Endothelial cell of umbilical vein (primary cell): Measurements from ENCODE around the gene SDK2. TPM values are rescaled to one million over a fixed set of nuclear protein-coding genes. Genes with fewer than 3 reads are reported as not detected.

ENCODE experiments used
- BruUV-seq: library from RNA; stranded (reverse); fragments of 400-500 nt; replicated peaks from 2 replicates; lab custom pipeline; 2021; lab: Mats Ljungman, UMichigan
- CTCF ChIA-PET: fragments of 300-600, 350-600 bp; sonication (Branson Sonifier 250); formaldehyde crosslinking; loops from one replicate; lab custom pipeline; 2021; ENCODE audit warnings: antibody characterized with exemption, inconsistent platforms; lab: Charles Lee
- POLR2A ChIA-PET: fragments of 300-600, 350-600 bp; sonication (Branson Sonifier 250); formaldehyde crosslinking; loops from one replicate; lab custom pipeline; 2021; ENCODE audit warnings: antibody characterized with exemption, inconsistent platforms; lab: Charles Lee
- DNase-seq: peaks from one replicate; pipeline ENCODE4 v3.0.0-alpha.2; 2011; ENCODE audit warnings: low read depth, low spot score
- FAIRE-seq: peaks from 2 replicates; lab custom pipeline; 2011; peaks lifted over from hg19 to GRCh38; lab: Jason Lieb, UNC
- H2AFZ ChIP-seq: 2 replicates; pipeline ENCODE4 v1.6.0; 2012; ENCODE audit warnings: low read depth, low read length, control low read depth, inconsistent platforms
- H3K27ac ChIP-seq: 2 replicates; pipeline ENCODE4 v1.5.1; 2011; ENCODE audit warnings: low read depth, mild to moderate bottlenecking, control low read depth, low read length, moderate library complexity; ENCODE audit not compliant: insufficient read depth
- H3K27me3 ChIP-seq, 2 experiments: 2 replicates each; pipeline versions ENCODE4 v1.6.0 to v1.6.1; 2011; ENCODE audit warnings: low read length in 2 of 2, mixed read lengths in 1 of 2; ENCODE audit not compliant: control insufficient read depth in 2 of 2, insufficient read depth in 2 of 2
- H3K36me3 ChIP-seq, 2 experiments: 2 replicates in 1 of 2; 3 replicates in 1 of 2; pipeline ENCODE4 v1.5.1; 2011; ENCODE audit warnings: low read length in 2 of 2, mild to moderate bottlenecking in 1 of 2, moderate library complexity in 1 of 2; ENCODE audit not compliant: control insufficient read depth in 2 of 2, insufficient read depth in 2 of 2; ENCODE audit errors: extremely low read depth in 1 of 2
- H3K4me1 ChIP-seq: 3 replicates; pipeline ENCODE4 v1.5.1; 2011; ENCODE audit warnings: mild to moderate bottlenecking, low read length; ENCODE audit not compliant: control insufficient read depth, insufficient read depth; ENCODE audit errors: extremely low read depth
- H3K4me2 ChIP-seq: 2 replicates; pipeline ENCODE4 v1.6.1; 2011; ENCODE audit warnings: low read length, control low read depth, mixed read lengths; ENCODE audit not compliant: insufficient read depth
- H3K4me3 ChIP-seq, 3 experiments: fragments of 200-600 bp in 1 of 3; sonication (generic), shearing (Covaris generic) in 1 of 3; replicated peaks in 1 of 3; 2 replicates each; pipeline ENCODE4 v1.5.1; 2011 to 2016; ENCODE audit warnings: control low read depth in 3 of 3, low read length in 3 of 3, mild to moderate bottlenecking in 2 of 3, inconsistent platforms in 1 of 3, low read depth in 1 of 3, moderate library complexity in 1 of 3; ENCODE audit not compliant: insufficient read depth in 1 of 3
- H3K79me2 ChIP-seq: 2 replicates; pipeline ENCODE4 v1.6.0; 2012; ENCODE audit warnings: low read length, inconsistent platforms; ENCODE audit not compliant: control insufficient read depth, insufficient read depth
- H3K9ac ChIP-seq: replicated peaks from 2 replicates; pipeline ENCODE3; 2011; ENCODE audit warnings: low read length, control low read depth; ENCODE audit not compliant: insufficient read depth; ENCODE audit errors: extremely low read depth
- H3K9me1 ChIP-seq: replicated peaks from 3 replicates; pipeline ENCODE4 v1.6.0; 2011; ENCODE audit warnings: mild to moderate bottlenecking, low read length; ENCODE audit not compliant: control insufficient read depth, insufficient read depth; ENCODE audit errors: extremely low read depth
- H3K9me3 ChIP-seq: replicated peaks from 2 replicates; pipeline ENCODE4 v1.5.1; 2012; ENCODE audit warnings: low read length, inconsistent platforms; ENCODE audit not compliant: control insufficient read depth, insufficient read depth
- H4K20me1 ChIP-seq: replicated peaks from 2 replicates; pipeline ENCODE3; 2011; ENCODE audit warnings: mild to moderate bottlenecking, low read length; ENCODE audit not compliant: control insufficient read depth, insufficient read depth; ENCODE audit errors: extremely low read depth
- EZH2 ChIP-seq: IDR thresholded peaks from 2 replicates; pipeline ENCODE4 v1.6.1; 2012; ENCODE audit warnings: borderline replicate concordance, low read depth, mild to moderate bottlenecking, moderate library complexity, low read length, inconsistent platforms; ENCODE audit not compliant: severe bottlenecking
- FOS ChIP-seq: IDR thresholded peaks from 2 replicates; pipeline ENCODE4 v1.6.1; 2011; ENCODE audit warnings: mild to moderate bottlenecking, low read length, moderate library complexity, borderline replicate concordance; ENCODE audit not compliant: insufficient read depth
- GATA2 ChIP-seq: IDR thresholded peaks from 2 replicates; pipeline ENCODE4 v1.7.0; 2011; ENCODE audit warnings: low read depth, mild to moderate bottlenecking, moderate library complexity, mixed read lengths, low read length; ENCODE audit not compliant: insufficient read length, insufficient read depth
- JUN ChIP-seq: IDR thresholded peaks from 2 replicates; pipeline ENCODE4 v1.6.1; 2011; ENCODE audit warnings: borderline replicate concordance, low read depth; ENCODE audit not compliant: insufficient read length, insufficient read depth
- MYC ChIP-seq: IDR thresholded peaks from one replicate; pipeline ENCODE4 v1.6.1; 2011; ENCODE audit warnings: mild to moderate bottlenecking, low read depth, low read length
- POLR2A ChIP-seq: IDR thresholded peaks from 2 replicates; pipeline ENCODE4 v1.6.1; 2012; ENCODE audit warnings: low read depth, mild to moderate bottlenecking, control low read depth, low read length
- POLR2AphosphoS5 ChIP-seq: IDR thresholded peaks from 2 replicates; pipeline ENCODE4 v1.6.1; 2012; ENCODE audit warnings: low read depth, mild to moderate bottlenecking, control low read depth, low read length, moderate library complexity; ENCODE audit not compliant: insufficient read depth
- dilution Hi-C: fragments of 300-500 bp; cut with MboI; formaldehyde crosslinking; loops from one replicate; pipeline ENCODE4 v1.15.0; 2019; ENCODE audit warnings: low sequenced_read_pairs; ENCODE audit not compliant: extremely low pct_ligation_motif_present
- intact Hi-C: fragments of 100-400 bp; cut with micrococcal nuclease; formaldehyde crosslinking; loops from one replicate; pipeline ENCODE4 v1.10.0; 2022
- polyA plus RNA-seq, 4 experiments: library from polyadenylated mRNA; depleted of rRNA in 3 of 4; stranded (reverse) in 3 of 4; unstranded in 1 of 4; fragments of >200 nt; gene quantifications; 2 replicates each; pipeline versions ENCODE4 v1.2.1 to v1.2.3, GENCODE V29; 2011 to 2012; ENCODE audit warnings: missing spikeins in 1 of 4
- total RNA-seq: library from RNA; stranded (reverse); gene quantifications from 2 replicates; pipeline ENCODE4 v1.2.3, GENCODE V29; 2021
- TF ChIP-seq, protein P1 (sequence below): IDR thresholded peaks from 2 replicates; pipeline ENCODE4 v1.6.1; 2011; ENCODE audit not compliant: insufficient read depth, insufficient read length
- TF ChIP-seq, protein P2 (sequence below), 2 donors: IDR thresholded peaks; 1 replicate in 1 of 2; 2 replicates in 1 of 2; pipeline ENCODE4 v1.5.1; 2011; ENCODE audit warnings: low read length in 2 of 2, mild to moderate bottlenecking in 2 of 2, moderate library complexity in 2 of 2, control low read depth in 1 of 2, inconsistent platforms in 1 of 2, low read depth in 1 of 2; ENCODE audit not compliant: insufficient read depth in 1 of 2; ENCODE audit errors: extremely low read depth in 1 of 2

SDK2 gene
- total and polyA plus RNA-seq, 2 donors (not counting 3 experiments of a cell fraction or from before 2014, with no cell fraction given), result not detected

DNA sequence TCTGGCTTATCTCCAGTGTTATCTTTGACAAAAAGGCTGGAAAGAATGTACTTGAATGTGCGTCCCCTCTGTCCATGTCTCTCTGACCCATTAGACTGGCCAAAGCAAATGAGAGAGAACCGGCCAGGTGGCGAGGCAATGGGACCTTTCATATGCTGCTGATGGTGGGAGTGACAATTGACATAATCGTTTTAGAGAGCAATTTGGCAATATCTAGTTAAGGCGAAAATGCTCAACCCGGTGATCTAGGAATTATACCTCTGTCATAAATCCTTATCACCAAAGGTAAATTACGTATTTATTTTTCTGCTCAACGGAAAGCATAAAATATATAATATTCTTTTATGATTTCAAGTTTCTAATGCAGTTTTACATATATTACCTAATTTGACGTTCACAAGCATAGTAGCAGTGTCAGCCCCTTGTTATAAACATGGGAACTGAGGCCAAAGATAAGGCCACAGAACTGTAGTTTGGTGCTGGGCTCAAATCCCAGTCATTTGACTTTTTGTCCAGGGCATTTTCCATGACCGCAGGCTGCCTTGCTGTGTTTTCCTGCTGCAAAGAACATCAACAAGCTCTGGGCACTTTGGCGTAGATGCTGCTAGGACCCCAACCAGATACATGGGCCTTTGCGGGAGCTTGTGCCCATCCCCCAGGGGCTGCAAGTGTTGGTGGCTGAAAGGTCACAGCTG lies 14.7 kb upstream of the SDK2 start:
- CTCF ChIA-PET, result no interaction called here

More for the DNA sequence above, 14.7 kb upstream of the SDK2 start:
- H3K79me2 ChIP-seq, result no peaks in the 10 kb centered on the region
- POLR2A ChIA-PET, result no interaction called here
- DNase-seq, result no peak
- no peaks in the 10 kb centered on the region for H3K9me3 ChIP-seq
- no peaks in the 10 kb centered on the region for H4K20me1 ChIP-seq
- H3K4me3 ChIP-seq, result no peak overlapping the region
- no peak for FAIRE-seq
- no peak for TF ChIP-seq FOS
- TF ChIP-seq POLR2A, result no peak
- TF ChIP-seq, protein P1, sequence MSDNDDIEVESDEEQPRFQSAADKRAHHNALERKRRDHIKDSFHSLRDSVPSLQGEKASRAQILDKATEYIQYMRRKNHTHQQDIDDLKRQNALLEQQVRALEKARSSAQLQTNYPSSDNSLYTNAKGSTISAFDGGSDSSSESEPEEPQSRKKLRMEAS, result no peak
- no peak for TF ChIP-seq GATA2
- no peak for TF ChIP-seq MYC
- TF ChIP-seq EZH2, result no peak
- no peak for TF ChIP-seq JUN
- TF ChIP-seq, protein P2, sequence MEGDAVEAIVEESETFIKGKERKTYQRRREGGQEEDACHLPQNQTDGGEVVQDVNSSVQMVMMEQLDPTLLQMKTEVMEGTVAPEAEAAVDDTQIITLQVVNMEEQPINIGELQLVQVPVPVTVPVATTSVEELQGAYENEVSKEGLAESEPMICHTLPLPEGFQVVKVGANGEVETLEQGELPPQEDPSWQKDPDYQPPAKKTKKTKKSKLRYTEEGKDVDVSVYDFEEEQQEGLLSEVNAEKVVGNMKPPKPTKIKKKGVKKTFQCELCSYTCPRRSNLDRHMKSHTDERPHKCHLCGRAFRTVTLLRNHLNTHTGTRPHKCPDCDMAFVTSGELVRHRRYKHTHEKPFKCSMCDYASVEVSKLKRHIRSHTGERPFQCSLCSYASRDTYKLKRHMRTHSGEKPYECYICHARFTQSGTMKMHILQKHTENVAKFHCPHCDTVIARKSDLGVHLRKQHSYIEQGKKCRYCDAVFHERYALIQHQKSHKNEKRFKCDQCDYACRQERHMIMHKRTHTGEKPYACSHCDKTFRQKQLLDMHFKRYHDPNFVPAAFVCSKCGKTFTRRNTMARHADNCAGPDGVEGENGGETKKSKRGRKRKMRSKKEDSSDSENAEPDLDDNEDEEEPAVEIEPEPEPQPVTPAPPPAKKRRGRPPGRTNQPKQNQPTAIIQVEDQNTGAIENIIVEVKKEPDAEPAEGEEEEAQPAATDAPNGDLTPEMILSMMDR (IDR thresholded peaks at IDR 0.05; ENCODE audit: extremely low read depth in 1 of 2, insufficient read depth in 1 of 2, low read depth in 1 of 2, low read length in 2 of 2), result no peak
- no peak for TF ChIP-seq POLR2AphosphoS5
- H3K4me1 ChIP-seq, result no peaks in the 10 kb centered on the region
- dilution Hi-C loops, result no loop called here
- no peaks in the 10 kb centered on the region for H3K27me3 ChIP-seq
- no peak overlapping the region for H3K27ac ChIP-seq
- H3K9me1 ChIP-seq, result no peaks in the 10 kb centered on the region
- no peak overlapping the region for H2AFZ ChIP-seq
- no TSS peak for BruUV-seq
- no peak overlapping the region for H3K4me2 ChIP-seq
- no peaks in the 10 kb centered on the region for H3K36me3 ChIP-seq
- no peak overlapping the region for H3K9ac ChIP-seq
- intact Hi-C loops, result no loop called here
